NT2/D1 (cell line): Measurements from ENCODE around the gene ZSCAN26.

Source experiments
- SUZ12 ChIP-seq: IDR thresholded peaks from 2 replicates; pipeline ENCODE4 v1.6.1; 2011; ENCODE audit not compliant: insufficient read length, insufficient read depth; ENCODE audit errors: extremely low read depth
- YY1 ChIP-seq: IDR thresholded peaks from 2 replicates; pipeline ENCODE4 v1.6.1; 2011; ENCODE audit not compliant: insufficient read length, insufficient read depth
- ZNF274 ChIP-seq: IDR thresholded peaks from 2 replicates; pipeline ENCODE4 v1.6.1; 2011; ENCODE audit warnings: mild to moderate bottlenecking, low read depth, low read length

DNA sequence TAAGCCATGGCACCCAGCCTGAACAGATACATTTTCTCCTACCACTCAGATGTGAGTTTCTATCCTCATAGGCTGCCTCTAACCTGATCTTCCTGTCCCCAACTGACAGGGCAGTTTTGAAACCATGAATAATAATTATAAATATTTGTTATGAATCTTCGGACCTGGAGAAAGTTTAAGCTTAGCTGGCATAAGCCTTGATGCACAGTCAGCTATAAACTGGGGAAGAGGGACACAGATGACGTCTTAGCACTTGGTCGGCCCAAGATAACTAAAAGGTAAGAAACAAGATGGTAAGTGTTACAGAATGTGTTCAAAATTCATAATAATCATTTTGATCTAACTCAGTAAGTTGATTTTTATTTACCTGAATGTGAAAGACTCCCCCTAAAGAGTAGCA, 23.0 kb upstream of the ZSCAN26 start:
- TF ChIP-seq ZNF274 (no peak), YY1 (no peak), SUZ12 (no peak)
